ENCODE data around the gene BCL2.

The BCL2 gene

GRCh38 chr18:63073481-63073880, 246.1 kb downstream of the BCL2 start:
- no peak overlapping the region for H3K4me3 ChIP-seq (replicated peaks; ENCODE audit: low read depth, low read length)
- peak; percentile 30 for DNase-seq (ENCODE audit: extremely low read depth, insufficient read length)
- H3K36me3 ChIP-seq (ENCODE audit: control insufficient read depth, insufficient read depth, low read length) = no peaks in the 10 kb centered on the region
- H3K27me3 ChIP-seq (replicated peaks; ENCODE audit: control insufficient read depth, insufficient read depth, low read length) = no peaks in the 10 kb centered on the region
- TF ChIP-seq, protein P1, sequence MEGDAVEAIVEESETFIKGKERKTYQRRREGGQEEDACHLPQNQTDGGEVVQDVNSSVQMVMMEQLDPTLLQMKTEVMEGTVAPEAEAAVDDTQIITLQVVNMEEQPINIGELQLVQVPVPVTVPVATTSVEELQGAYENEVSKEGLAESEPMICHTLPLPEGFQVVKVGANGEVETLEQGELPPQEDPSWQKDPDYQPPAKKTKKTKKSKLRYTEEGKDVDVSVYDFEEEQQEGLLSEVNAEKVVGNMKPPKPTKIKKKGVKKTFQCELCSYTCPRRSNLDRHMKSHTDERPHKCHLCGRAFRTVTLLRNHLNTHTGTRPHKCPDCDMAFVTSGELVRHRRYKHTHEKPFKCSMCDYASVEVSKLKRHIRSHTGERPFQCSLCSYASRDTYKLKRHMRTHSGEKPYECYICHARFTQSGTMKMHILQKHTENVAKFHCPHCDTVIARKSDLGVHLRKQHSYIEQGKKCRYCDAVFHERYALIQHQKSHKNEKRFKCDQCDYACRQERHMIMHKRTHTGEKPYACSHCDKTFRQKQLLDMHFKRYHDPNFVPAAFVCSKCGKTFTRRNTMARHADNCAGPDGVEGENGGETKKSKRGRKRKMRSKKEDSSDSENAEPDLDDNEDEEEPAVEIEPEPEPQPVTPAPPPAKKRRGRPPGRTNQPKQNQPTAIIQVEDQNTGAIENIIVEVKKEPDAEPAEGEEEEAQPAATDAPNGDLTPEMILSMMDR (IDR thresholded peaks at IDR 0.05; ENCODE audit: insufficient read depth, low read length, poor library complexity, severe bottlenecking) = peak; percentile 68

Measured in GM06990 (cell line).